Esophagus (tissue), 2 donors: Measurements from ENCODE around the gene RHO. TPM values are rescaled to one million over a fixed set of nuclear protein-coding genes. Genes with fewer than 3 reads are reported as not detected.

Experiments used
- H3K27ac ChIP-seq, 2 donors: one replicate each; pipeline ENCODE4 v1.5.1; 2013; ENCODE audit warnings: low read depth in 2 of 2, mild to moderate bottlenecking in 2 of 2, inconsistent platforms in 1 of 2, low read length in 1 of 2, moderate library complexity in 1 of 2
- H3K27me3 ChIP-seq, 2 donors: one replicate each; pipeline ENCODE4 v1.6.1; 2013; ENCODE audit warnings: low read length in 2 of 2, control low read depth in 1 of 2, mild to moderate bottlenecking in 1 of 2; ENCODE audit not compliant: insufficient read depth in 2 of 2, control insufficient read depth in 1 of 2
- H3K36me3 ChIP-seq, 2 donors: one replicate each; pipeline ENCODE4 v1.6.1; 2013; ENCODE audit warnings: low read length in 1 of 2; ENCODE audit not compliant: control insufficient read depth in 2 of 2, insufficient read depth in 2 of 2
- H3K4me1 ChIP-seq, 2 donors: one replicate each; pipeline ENCODE4 v1.6.1; 2013; ENCODE audit warnings: low read length in 1 of 2; ENCODE audit not compliant: control insufficient read depth in 2 of 2, insufficient read depth in 2 of 2
- H3K4me3 ChIP-seq, 2 donors: one replicate each; pipeline ENCODE4 v1.5.1; 2013; ENCODE audit warnings: low read length in 2 of 2, mild to moderate bottlenecking in 2 of 2, low read depth in 1 of 2, moderate library complexity in 1 of 2
- H3K9me3 ChIP-seq, 2 donors: one replicate each; pipeline ENCODE4 v1.6.1; 2013; ENCODE audit warnings: mild to moderate bottlenecking in 2 of 2, low read depth in 1 of 2, low read length in 1 of 2, moderate library complexity in 1 of 2; ENCODE audit not compliant: control insufficient read depth in 2 of 2, insufficient read depth in 1 of 2
- WGBS, 2 donors: extraction: QIAGEN DNeasy Blood & Tissue Kit; methylation state at CpG; one replicate each; pipeline ENCODE4 v1.1.7; 2013; 5-methylcytosine and 5-hydroxymethylcytosine counted together
- polyA plus RNA-seq, 2 donors: library from polyadenylated mRNA; stranded (reverse); fragments of 200-250 nt; gene quantifications; one replicate each; pipeline ENCODE4 v1.2.3, GENCODE V29; 2013
- donor health status: healthy with polysubstance abuse.
- donor health status: Bipolar disorder and iron deficiency.

Gene RHO
- polyA plus RNA-seq, 2 donors: not detected

GRCh38 chr3:129555616-129556357 is 27.3 kb downstream of the RHO start:
- peaks cover 0 to 2% of the 10 kb centered on the region in 2 donors for H3K36me3 ChIP-seq
- H3K4me3 ChIP-seq: no peak overlapping the region
- no peak overlapping the region for H3K27ac ChIP-seq
- no peaks in the 10 kb centered on the region for H3K27me3 ChIP-seq
- no peaks in the 10 kb centered on the region for H3K9me3 ChIP-seq
- 80 to 81% methylated on average over 18 of the region's 18 CpGs for WGBS, 2 donors
- peaks cover 4 to 5% of the 10 kb centered on the region in 2 donors for H3K4me1 ChIP-seq

- H3K27ac ChIP-seq: no peak overlapping the region
- peaks cover 0 to 2% of the 10 kb centered on the region in 2 donors for H3K36me3 ChIP-seq
- H3K4me3 ChIP-seq: no peak overlapping the region
- no peaks in the 10 kb centered on the region for H3K9me3 ChIP-seq
- H3K27me3 ChIP-seq: no peaks in the 10 kb centered on the region
- WGBS, 2 donors: 91 to 94% methylated on average over 15 of the region's 15 CpGs
- H3K4me1 ChIP-seq: peaks cover 5% of the 10 kb centered on the region in 2 donors
Observed at GRCh38 chr3:129556358-129556695, 27.9 kb downstream of the RHO start.

- Histone ChIP-seq H3K36me3 (peaks cover 0 to 2% of the 10 kb centered on the region in 2 donors), H3K4me1 (peaks cover 5 to 9% of the 10 kb centered on the region in 2 donors), H3K4me3 (no peak overlapping the region), H3K27ac (peak overlapping the region in 1 of 2 donors; percentile 19), H3K27me3 (no peaks in the 10 kb centered on the region), H3K9me3 (no peaks in the 10 kb centered on the region)
- WGBS, 2 donors: 81 to 84% methylated on average over 31 of the region's 31 CpGs
Observed at GRCh38 chr3:129556890-129557547, 28.6 kb downstream of the RHO start.

- H3K36me3 ChIP-seq: peaks cover 0 to 2% of the 10 kb centered on the region in 2 donors
- H3K4me3 ChIP-seq: no peak overlapping the region
- 44 to 59% methylated on average over 11 of the region's 11 CpGs for WGBS, 2 donors
- H3K9me3 ChIP-seq: no peaks in the 10 kb centered on the region
- H3K4me1 ChIP-seq: peaks cover 5 to 9% of the 10 kb centered on the region in 2 donors
- no peak overlapping the region for H3K27ac ChIP-seq
- H3K27me3 ChIP-seq: no peaks in the 10 kb centered on the region
Observed at GRCh38 chr3:129557548-129557894, 29.1 kb downstream of the RHO start.

GRCh38 chr3:129558081-129558771 is 29.8 kb downstream of the RHO start:
- Histone ChIP-seq H3K36me3 (peaks cover 0 to 9% of the 10 kb centered on the region in 2 donors), H3K27me3 (no peaks in the 10 kb centered on the region), H3K9me3 (no peaks in the 10 kb centered on the region), H3K4me3 (no peak overlapping the region), H3K4me1 (peaks cover 5 to 9% of the 10 kb centered on the region in 2 donors), H3K27ac (no peak overlapping the region)
- 84% methylated on average over 15 of the region's 15 CpGs for WGBS, 2 donors

GRCh38 chr3:129558772-129559564 is 30.5 kb downstream of the RHO start:
- Histone ChIP-seq H3K27ac (no peak overlapping the region), H3K4me1 (peaks cover 5 to 9% of the 10 kb centered on the region in 2 donors)
- WGBS, 2 donors: 78 to 79% methylated on average over 11 of the region's 11 CpGs

GRCh38 chr3:129559565-129560079 is 31.2 kb downstream of the RHO start:
- WGBS, 2 donors: 85 to 92% methylated on average over 20 of the region's 20 CpGs
- no peaks in the 10 kb centered on the region for H3K27me3 ChIP-seq
- no peaks in the 10 kb centered on the region for H3K9me3 ChIP-seq
- H3K4me3 ChIP-seq: no peak overlapping the region
- peak overlapping the region in 1 of 2 donors; percentile 19 for H3K27ac ChIP-seq
- peaks cover 5 to 9% of the 10 kb centered on the region in 2 donors for H3K4me1 ChIP-seq
- H3K36me3 ChIP-seq: peaks cover 0 to 12% of the 10 kb centered on the region in 2 donors

More at GRCh38 chr3:129558772-129559564, 30.5 kb downstream of the RHO start:
- no peaks in the 10 kb centered on the region for H3K9me3 ChIP-seq
- no peaks in the 10 kb centered on the region for H3K27me3 ChIP-seq
- peaks cover 0 to 12% of the 10 kb centered on the region in 2 donors for H3K36me3 ChIP-seq
- H3K4me3 ChIP-seq: no peak overlapping the region

GRCh38 chr3:129560269-129560787 is 31.9 kb downstream of the RHO start:
- no peak overlapping the region for H3K4me3 ChIP-seq
- H3K9me3 ChIP-seq: no peaks in the 10 kb centered on the region
- peaks cover 8 to 9% of the 10 kb centered on the region in 2 donors for H3K4me1 ChIP-seq
- peaks cover 0 to 16% of the 10 kb centered on the region in 2 donors for H3K36me3 ChIP-seq
- peak overlapping the region in 1 of 2 donors; percentile 45 for H3K27ac ChIP-seq
- H3K27me3 ChIP-seq: no peaks in the 10 kb centered on the region
- 66% methylated on average over 13 to 16 of the region's 16 CpGs for WGBS, 2 donors
